Nephron (organoid): ENCODE data around the gene RIMS1.

ENCODE experiments used
- H3K27ac Mint-ChIP-seq, 3 experiments: 2 replicates each; pipeline ENCODE4 v1.8.0; 2020; ENCODE audit warnings: mixed read lengths in 3 of 3, mild to moderate bottlenecking in 2 of 3, moderate library complexity in 1 of 3
- H3K27me3 Mint-ChIP-seq: 2 replicates; pipeline ENCODE4 v1.8.0; 2021; ENCODE audit warnings: low read depth, mild to moderate bottlenecking, moderate library complexity, mixed read lengths
- H3K36me3 Mint-ChIP-seq: 2 replicates; pipeline ENCODE4 v1.8.0; 2020; ENCODE audit warnings: low read depth, mixed read lengths
- H3K4me1 Mint-ChIP-seq: 2 replicates; pipeline ENCODE4 v1.8.0; 2020; ENCODE audit warnings: mixed read lengths
- H3K4me3 Mint-ChIP-seq, 3 experiments: 2 replicates each; pipeline ENCODE4 v1.8.0; 2020; ENCODE audit warnings: mild to moderate bottlenecking in 3 of 3, mixed read lengths in 3 of 3, moderate library complexity in 2 of 3
- H3K9me3 Mint-ChIP-seq: 2 replicates; pipeline ENCODE4 v1.8.0; 2020; ENCODE audit warnings: mixed read lengths
- TF ChIP-seq, protein P1 (sequence below), 3 experiments: fragments of 200-600 bp; sonication (generic); IDR thresholded peaks; one replicate each; pipeline ENCODE4 v1.5.0; 2021; ENCODE audit warnings: antibody characterized with exemption in 3 of 3; ENCODE audit not compliant: unreplicated experiment in 3 of 3

Gene RIMS1

DNA sequence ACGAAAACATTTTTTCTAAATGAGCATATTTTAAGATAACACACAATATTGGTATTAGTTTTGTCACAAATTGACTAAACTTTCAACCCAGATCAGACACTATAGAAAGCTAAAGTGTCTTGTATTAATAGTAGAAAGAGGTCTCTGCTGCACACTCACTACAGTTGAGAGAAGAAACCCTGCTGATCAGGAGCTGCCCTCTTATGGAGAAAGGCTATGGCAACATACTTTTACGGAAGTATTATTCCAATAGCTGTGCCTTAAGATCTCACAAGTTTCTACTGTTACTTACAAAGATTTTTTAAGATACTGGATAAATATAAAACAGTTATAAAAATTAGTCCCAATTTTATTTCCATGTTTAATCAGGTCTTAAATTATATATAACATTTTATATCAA, 155.7 kb downstream of the RIMS1 start:
- Mint-ChIP-seq H3K36me3 (no peaks in the 10 kb centered on the region), H3K4me1 (peaks cover 7% of the 10 kb centered on the region), H3K4me3 (no peak overlapping the region), H3K27me3 (no peaks in the 10 kb centered on the region), H3K27ac (no peak overlapping the region), H3K9me3 (no peaks in the 10 kb centered on the region)
- TF ChIP-seq, protein P1, sequence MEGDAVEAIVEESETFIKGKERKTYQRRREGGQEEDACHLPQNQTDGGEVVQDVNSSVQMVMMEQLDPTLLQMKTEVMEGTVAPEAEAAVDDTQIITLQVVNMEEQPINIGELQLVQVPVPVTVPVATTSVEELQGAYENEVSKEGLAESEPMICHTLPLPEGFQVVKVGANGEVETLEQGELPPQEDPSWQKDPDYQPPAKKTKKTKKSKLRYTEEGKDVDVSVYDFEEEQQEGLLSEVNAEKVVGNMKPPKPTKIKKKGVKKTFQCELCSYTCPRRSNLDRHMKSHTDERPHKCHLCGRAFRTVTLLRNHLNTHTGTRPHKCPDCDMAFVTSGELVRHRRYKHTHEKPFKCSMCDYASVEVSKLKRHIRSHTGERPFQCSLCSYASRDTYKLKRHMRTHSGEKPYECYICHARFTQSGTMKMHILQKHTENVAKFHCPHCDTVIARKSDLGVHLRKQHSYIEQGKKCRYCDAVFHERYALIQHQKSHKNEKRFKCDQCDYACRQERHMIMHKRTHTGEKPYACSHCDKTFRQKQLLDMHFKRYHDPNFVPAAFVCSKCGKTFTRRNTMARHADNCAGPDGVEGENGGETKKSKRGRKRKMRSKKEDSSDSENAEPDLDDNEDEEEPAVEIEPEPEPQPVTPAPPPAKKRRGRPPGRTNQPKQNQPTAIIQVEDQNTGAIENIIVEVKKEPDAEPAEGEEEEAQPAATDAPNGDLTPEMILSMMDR (IDR thresholded peaks at IDR 0.05; ENCODE audit: unreplicated experiment in 3 of 3) = peak; percentile 22 to 40 (median 28)

DNA sequence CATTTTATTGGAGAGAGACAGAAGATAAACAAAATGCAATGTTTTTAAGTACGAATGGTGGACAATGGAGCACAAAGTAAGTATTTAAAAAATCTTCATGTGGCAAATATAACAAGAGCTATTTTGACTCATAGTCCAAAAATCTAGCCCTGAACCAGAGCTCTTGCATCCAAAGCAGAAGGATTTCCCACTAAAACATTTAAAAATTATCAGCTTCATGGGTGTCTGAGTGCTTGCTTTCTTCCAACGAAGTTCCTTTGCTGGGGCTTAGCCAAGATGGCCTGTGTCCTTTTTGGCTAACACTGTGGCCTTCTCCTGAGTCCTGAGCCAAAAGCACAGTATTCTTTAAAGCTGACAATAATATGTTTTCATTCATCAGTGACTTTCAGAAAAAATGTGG, 161.7 kb downstream of the RIMS1 start:
- Mint-ChIP-seq H3K9me3 (no peaks in the 10 kb centered on the region), H3K27ac (no peak overlapping the region), H3K27me3 (no peaks in the 10 kb centered on the region), H3K36me3 (no peaks in the 10 kb centered on the region), H3K4me1 (no peaks in the 10 kb centered on the region), H3K4me3 (no peak overlapping the region)
- TF ChIP-seq, protein P1 (IDR thresholded peaks at IDR 0.05; ENCODE audit: unreplicated experiment in 3 of 3) = no peak

DNA sequence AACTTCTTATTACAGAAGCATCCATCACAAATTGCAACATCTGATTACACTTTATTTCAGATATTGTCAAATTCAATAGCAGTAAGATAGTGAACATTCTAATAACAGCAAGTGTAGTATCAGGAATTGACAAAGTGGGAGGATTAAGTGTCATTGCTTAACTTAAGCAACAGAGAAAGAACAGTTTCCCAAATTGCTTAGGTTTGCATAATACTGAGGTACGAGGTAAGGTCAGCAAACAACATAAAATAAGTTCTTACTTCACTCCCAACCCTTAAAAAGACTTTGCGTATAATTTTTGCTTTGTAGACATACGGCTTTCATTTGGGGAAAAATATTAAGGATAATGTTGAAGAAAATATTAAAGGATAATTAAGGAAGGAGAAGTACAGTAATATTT, 163.0 kb downstream of the RIMS1 start:
- H3K36me3 Mint-ChIP-seq = no peaks in the 10 kb centered on the region
- H3K27me3 Mint-ChIP-seq = no peaks in the 10 kb centered on the region

DNA sequence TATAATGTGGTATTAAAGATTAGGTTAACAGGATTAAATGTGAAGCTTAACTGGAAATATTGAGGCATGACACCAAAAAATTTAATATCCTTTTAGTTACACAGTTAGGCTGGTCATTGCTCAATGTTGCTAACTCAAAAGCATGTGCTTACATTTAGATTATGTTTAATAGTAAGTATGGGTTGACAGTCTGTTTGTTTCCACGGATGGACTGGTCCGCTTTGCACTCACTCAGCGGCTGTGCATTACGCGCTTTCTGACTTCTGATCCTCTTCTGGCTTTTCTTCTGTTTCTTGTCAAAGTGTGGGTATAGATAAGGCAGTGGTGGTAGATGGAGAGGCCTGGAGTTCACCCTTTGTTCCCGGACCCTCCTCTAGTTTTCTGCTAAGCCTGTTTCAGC, 174.9 kb downstream of the RIMS1 start:
- no peaks in the 10 kb centered on the region for H3K27me3 Mint-ChIP-seq
- no peaks in the 10 kb centered on the region for H3K4me1 Mint-ChIP-seq
- TF ChIP-seq, protein P1 (IDR thresholded peaks at IDR 0.05; ENCODE audit: unreplicated experiment in 3 of 3) = no peak
- no peak overlapping the region for H3K4me3 Mint-ChIP-seq
- no peaks in the 10 kb centered on the region for H3K9me3 Mint-ChIP-seq
- H3K27ac Mint-ChIP-seq = peak overlapping the region in 1 of 3 experiments; percentile 54
- no peaks in the 10 kb centered on the region for H3K36me3 Mint-ChIP-seq

More for the DNA sequence above, 163.0 kb downstream of the RIMS1 start:
- H3K27ac Mint-ChIP-seq = no peak overlapping the region
- TF ChIP-seq, protein P1 (IDR thresholded peaks at IDR 0.05; ENCODE audit: unreplicated experiment in 3 of 3) = no peak
- no peaks in the 10 kb centered on the region for H3K4me1 Mint-ChIP-seq
- no peak overlapping the region for H3K4me3 Mint-ChIP-seq
- no peaks in the 10 kb centered on the region for H3K9me3 Mint-ChIP-seq

DNA sequence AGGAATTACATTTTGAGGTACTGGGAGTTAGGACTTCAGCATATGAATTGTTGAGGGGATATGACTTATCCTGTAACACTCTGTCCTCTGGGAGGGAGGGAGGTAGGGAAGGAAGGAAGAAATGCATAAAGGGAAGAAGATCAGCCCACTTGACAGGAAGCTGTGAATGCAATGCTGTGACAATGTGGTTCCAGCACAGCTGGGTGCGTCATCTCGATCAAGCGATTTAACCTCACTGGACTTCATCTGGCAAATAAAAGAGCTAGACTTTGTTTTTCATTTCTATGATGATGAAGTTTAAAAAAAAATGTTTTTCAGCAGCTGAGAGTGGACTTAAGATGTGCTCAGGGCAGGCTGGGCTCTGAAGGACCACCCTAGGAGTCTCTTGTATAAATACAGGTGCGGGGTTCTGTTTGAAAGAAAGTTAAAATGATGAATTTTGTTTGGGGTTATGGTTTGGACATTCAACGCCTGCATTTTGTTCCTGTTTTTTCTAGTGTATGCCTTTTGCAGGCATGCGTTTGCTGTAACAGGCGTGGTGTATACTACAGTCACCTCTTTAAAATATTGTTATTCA, 178.1 kb downstream of the RIMS1 start:
- TF ChIP-seq, protein P1 (IDR thresholded peaks at IDR 0.05; ENCODE audit: unreplicated experiment in 3 of 3) = no peak
- no peaks in the 10 kb centered on the region for H3K9me3 Mint-ChIP-seq
- no peak overlapping the region for H3K4me3 Mint-ChIP-seq
- H3K4me1 Mint-ChIP-seq = no peaks in the 10 kb centered on the region
- H3K27ac Mint-ChIP-seq = no peak overlapping the region
- no peaks in the 10 kb centered on the region for H3K36me3 Mint-ChIP-seq
- no peaks in the 10 kb centered on the region for H3K27me3 Mint-ChIP-seq

DNA sequence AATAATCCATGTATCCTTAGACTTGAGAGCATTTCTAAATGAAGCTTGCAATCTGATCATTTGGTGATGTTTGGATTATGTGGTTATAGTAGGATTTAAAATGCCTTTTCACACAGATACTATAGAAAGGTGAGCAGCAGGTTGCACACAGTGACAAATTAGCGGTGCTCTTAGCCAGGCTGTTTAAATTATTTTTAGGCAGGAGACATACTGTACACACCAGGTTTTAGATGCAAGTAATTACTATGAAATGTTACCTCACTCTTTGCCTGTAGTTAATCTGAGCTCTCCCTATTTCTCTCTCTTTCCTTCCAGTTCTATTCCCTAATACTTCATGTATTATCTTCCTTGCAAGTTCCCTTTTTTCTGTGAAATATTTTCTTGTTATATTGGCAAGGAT, 191.7 kb downstream of the RIMS1 start:
- no peaks in the 10 kb centered on the region for H3K27me3 Mint-ChIP-seq
- no peak overlapping the region for H3K27ac Mint-ChIP-seq
- TF ChIP-seq, protein P1 (IDR thresholded peaks at IDR 0.05; ENCODE audit: unreplicated experiment in 3 of 3) = no peak
- no peaks in the 10 kb centered on the region for H3K36me3 Mint-ChIP-seq
- peaks cover 4% of the 10 kb centered on the region for H3K4me1 Mint-ChIP-seq
- H3K9me3 Mint-ChIP-seq = no peaks in the 10 kb centered on the region
- H3K4me3 Mint-ChIP-seq = no peak overlapping the region
